Measurements from ENCODE around the gene SLC22A3. TPM values are rescaled to one million over a fixed set of nuclear protein-coding genes. Genes with fewer than 3 reads are reported as not detected.

Gene SLC22A3
- total and polyA plus RNA-seq, 2 donors from 2014 or later: 6.4 to 7.4 TPM

DNA sequence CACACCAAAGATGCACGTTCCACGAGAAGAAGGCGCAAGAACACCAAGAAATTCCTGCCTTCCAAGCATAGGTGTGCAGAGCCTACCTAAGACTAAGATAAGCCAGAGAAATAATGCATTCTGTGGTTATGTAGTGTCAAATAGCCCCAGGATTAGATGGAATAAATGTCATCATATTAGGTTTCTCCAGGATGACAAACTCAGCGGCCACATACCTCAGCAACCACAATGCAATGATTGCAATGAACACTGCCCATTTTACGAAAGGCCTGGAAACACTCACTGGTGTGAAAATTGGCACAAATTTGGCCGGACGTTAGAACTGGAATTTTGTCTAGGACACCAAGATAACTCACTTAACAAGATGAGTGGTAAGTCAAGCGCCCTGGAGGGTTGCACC lies 129.7 kb downstream of the SLC22A3 start:
- FAIRE-seq (no peak), DNase-seq (no peak)
- Histone ChIP-seq H3K4me3 (ENCODE audit: low read length in 3 of 3) (no peak overlapping the region), H3K27ac (ENCODE audit: low read depth in 2 of 2, low read length in 2 of 2) (no peak overlapping the region), H3K4me1 (ENCODE audit: control insufficient read depth in 2 of 3, insufficient read depth in 2 of 3, low read depth in 1 of 3, low read length in 3 of 3) (no peaks in the 10 kb centered on the region), H3K36me3 (ENCODE audit: control insufficient read depth in 2 of 3, insufficient read depth in 3 of 3, low read length in 3 of 3) (no peaks in the 10 kb centered on the region), H3K27me3 (ENCODE audit: control insufficient read depth, insufficient read depth, low read length) (no peaks in the 10 kb centered on the region), H3K9me3 (ENCODE audit: control insufficient read depth in 2 of 3, insufficient read depth in 1 of 3, low read length in 3 of 3) (no peaks in the 10 kb centered on the region), H3K9ac (ENCODE audit: low read length in 3 of 3) (no peak overlapping the region)
- TF ChIP-seq, protein P1, sequence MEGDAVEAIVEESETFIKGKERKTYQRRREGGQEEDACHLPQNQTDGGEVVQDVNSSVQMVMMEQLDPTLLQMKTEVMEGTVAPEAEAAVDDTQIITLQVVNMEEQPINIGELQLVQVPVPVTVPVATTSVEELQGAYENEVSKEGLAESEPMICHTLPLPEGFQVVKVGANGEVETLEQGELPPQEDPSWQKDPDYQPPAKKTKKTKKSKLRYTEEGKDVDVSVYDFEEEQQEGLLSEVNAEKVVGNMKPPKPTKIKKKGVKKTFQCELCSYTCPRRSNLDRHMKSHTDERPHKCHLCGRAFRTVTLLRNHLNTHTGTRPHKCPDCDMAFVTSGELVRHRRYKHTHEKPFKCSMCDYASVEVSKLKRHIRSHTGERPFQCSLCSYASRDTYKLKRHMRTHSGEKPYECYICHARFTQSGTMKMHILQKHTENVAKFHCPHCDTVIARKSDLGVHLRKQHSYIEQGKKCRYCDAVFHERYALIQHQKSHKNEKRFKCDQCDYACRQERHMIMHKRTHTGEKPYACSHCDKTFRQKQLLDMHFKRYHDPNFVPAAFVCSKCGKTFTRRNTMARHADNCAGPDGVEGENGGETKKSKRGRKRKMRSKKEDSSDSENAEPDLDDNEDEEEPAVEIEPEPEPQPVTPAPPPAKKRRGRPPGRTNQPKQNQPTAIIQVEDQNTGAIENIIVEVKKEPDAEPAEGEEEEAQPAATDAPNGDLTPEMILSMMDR (IDR thresholded peaks at IDR 0.05; ENCODE audit: borderline replicate concordance, extremely low read depth, insufficient read depth): no peak
- intact Hi-C loops (cut with DNase I): no loop called here

DNA sequence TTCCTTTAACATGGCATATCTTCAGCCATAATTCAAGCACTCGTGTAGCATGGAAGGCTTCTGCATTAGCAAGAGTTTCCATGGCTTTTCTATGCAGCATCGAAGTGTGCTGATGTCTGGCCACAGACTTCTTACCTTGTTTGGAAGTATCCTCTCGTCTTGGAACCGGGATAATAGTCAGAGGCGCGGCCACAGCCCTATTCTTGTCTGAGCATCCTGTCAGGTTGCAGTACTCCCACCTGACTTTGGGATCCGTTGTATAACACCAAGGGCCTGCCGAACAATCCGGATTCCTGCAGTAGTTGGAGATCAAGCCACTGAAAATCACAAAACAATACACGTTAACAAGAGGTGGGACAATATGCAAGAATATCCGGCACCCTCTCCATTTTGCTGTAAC lies 138.9 kb downstream of the SLC22A3 start:
- intact Hi-C loops (cut with DNase I): no loop called here

DNA sequence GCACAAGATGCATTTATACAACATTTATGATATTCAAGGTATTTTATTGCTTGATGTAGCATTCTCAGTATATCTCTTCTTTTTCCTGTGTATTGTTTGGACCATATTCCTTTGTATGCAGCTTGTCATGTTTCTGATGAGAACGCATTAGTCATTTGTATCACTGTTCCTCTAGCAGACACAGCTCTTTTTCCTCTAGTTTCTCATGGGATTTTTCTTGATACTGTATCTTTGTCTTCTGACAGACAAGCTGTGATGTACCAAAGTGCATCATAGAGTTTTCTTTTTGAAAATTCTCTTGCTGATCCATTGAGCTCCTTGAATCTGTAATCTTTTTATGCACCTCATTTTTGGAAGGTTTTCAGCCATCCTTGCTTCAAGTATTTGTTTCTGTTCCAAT lies 140.9 kb downstream of the SLC22A3 start:
- intact Hi-C loops (cut with DNase I): no loop called here
- Histone ChIP-seq H3K4me3 (ENCODE audit: low read length in 3 of 3) (no peak overlapping the region), H3K36me3 (ENCODE audit: control insufficient read depth in 2 of 3, insufficient read depth in 3 of 3, low read length in 3 of 3) (no peaks in the 10 kb centered on the region), H3K9ac (ENCODE audit: low read length in 3 of 3) (no peak overlapping the region), H3K9me3 (ENCODE audit: control insufficient read depth in 2 of 3, insufficient read depth in 1 of 3, low read length in 3 of 3) (no peaks in the 10 kb centered on the region), H3K27me3 (ENCODE audit: control insufficient read depth, insufficient read depth, low read length) (no peaks in the 10 kb centered on the region), H3K27ac (ENCODE audit: low read depth in 2 of 2, low read length in 2 of 2) (no peak overlapping the region), H3K4me1 (ENCODE audit: control insufficient read depth in 2 of 3, insufficient read depth in 2 of 3, low read depth in 1 of 3, low read length in 3 of 3) (no peaks in the 10 kb centered on the region)
- DNase-seq (no peak), FAIRE-seq (no peak)
- TF ChIP-seq, protein P1 (IDR thresholded peaks at IDR 0.05; ENCODE audit: borderline replicate concordance, extremely low read depth, insufficient read depth): no peak

More for the DNA sequence above, 138.9 kb downstream of the SLC22A3 start:
- Histone ChIP-seq H3K9ac (ENCODE audit: low read length in 3 of 3) (no peak overlapping the region), H3K27me3 (ENCODE audit: control insufficient read depth, insufficient read depth, low read length) (no peaks in the 10 kb centered on the region), H3K9me3 (ENCODE audit: control insufficient read depth in 2 of 3, insufficient read depth in 1 of 3, low read length in 3 of 3) (no peaks in the 10 kb centered on the region), H3K4me1 (ENCODE audit: control insufficient read depth in 2 of 3, insufficient read depth in 2 of 3, low read depth in 1 of 3, low read length in 3 of 3) (no peaks in the 10 kb centered on the region), H3K36me3 (ENCODE audit: control insufficient read depth in 2 of 3, insufficient read depth in 3 of 3, low read length in 3 of 3) (no peaks in the 10 kb centered on the region), H3K4me3 (ENCODE audit: low read length in 3 of 3) (no peak overlapping the region), H3K27ac (ENCODE audit: low read depth in 2 of 2, low read length in 2 of 2) (no peak overlapping the region)
- FAIRE-seq (no peak), DNase-seq (no peak)
- TF ChIP-seq, protein P1 (IDR thresholded peaks at IDR 0.05; ENCODE audit: borderline replicate concordance, extremely low read depth, insufficient read depth): no peak

DNA sequence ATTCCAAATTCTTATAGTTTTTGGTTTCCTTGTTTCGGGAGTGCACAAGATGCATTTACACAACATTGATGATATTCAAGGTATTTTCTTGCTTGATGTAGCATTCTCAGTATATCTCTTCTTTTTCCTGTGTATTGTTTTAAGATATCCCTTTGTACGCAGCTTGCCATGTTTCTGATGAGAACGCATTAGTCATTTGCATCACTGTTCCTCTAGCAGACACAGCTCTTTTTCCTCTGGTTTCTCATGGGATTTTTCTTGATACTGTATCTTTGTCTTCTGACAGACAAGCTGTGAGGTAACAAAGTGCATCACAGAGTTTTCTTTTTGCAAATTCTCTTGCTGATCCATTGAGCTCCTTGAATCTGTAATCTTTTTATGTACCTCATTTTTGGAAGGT lies 146.4 kb downstream of the SLC22A3 start:
- DNase-seq: no peak
- TF ChIP-seq, protein P1 (IDR thresholded peaks at IDR 0.05; ENCODE audit: borderline replicate concordance, extremely low read depth, insufficient read depth): no peak
- Histone ChIP-seq H3K27me3 (ENCODE audit: control insufficient read depth, insufficient read depth, low read length) (no peaks in the 10 kb centered on the region), H3K9ac (ENCODE audit: low read length in 3 of 3) (no peak overlapping the region), H3K36me3 (ENCODE audit: control insufficient read depth in 2 of 3, insufficient read depth in 3 of 3, low read length in 3 of 3) (no peaks in the 10 kb centered on the region), H3K4me1 (ENCODE audit: control insufficient read depth in 2 of 3, insufficient read depth in 2 of 3, low read depth in 1 of 3, low read length in 3 of 3) (no peaks in the 10 kb centered on the region), H3K9me3 (ENCODE audit: control insufficient read depth in 2 of 3, insufficient read depth in 1 of 3, low read length in 3 of 3) (no peaks in the 10 kb centered on the region), H3K27ac (ENCODE audit: low read depth in 2 of 2, low read length in 2 of 2) (no peak overlapping the region), H3K4me3 (ENCODE audit: low read length in 3 of 3) (no peak overlapping the region)
- FAIRE-seq: no peak
- intact Hi-C loops (cut with DNase I): no loop called here
